KMS-11 (cell line): ENCODE data around the gene ZNF610.
A peak's percentile ranks its signal among the peaks of the same experiment; 100 is the strongest.
"Not testable (repeated sequence)": the region's sequence is repeated elsewhere in the genome, so short reads cannot be mapped to it uniquely, and the experiment has no call there.

Experiments used
- H2AFZ ChIP-seq: fragments of 200-600 bp; sonication (generic); 2 replicates; pipeline ENCODE4 v1.6.1; 2016; ENCODE audit warnings: antibody characterized with exemption, mixed run types, low read depth
- H3K27ac ChIP-seq: fragments of 200-600 bp; sonication (generic); 2 replicates; pipeline ENCODE4 v1.6.1; 2016; ENCODE audit warnings: mild to moderate bottlenecking, mixed run types
- H3K27me3 ChIP-seq: fragments of 200-600 bp; sonication (generic); 2 replicates; pipeline ENCODE4 v1.6.1; 2017; ENCODE audit warnings: mild to moderate bottlenecking, low read depth, mixed run types, moderate library complexity; ENCODE audit not compliant: insufficient read depth
- H3K36me3 ChIP-seq: fragments of 200-600 bp; sonication (generic); 2 replicates; pipeline ENCODE4 v1.6.1; 2017; ENCODE audit warnings: mild to moderate bottlenecking, mixed run types; ENCODE audit not compliant: insufficient read depth
- H3K4me1 ChIP-seq: fragments of 200-600 bp; sonication (generic); 2 replicates; pipeline ENCODE4 v1.6.1; 2016; ENCODE audit warnings: mild to moderate bottlenecking, low read depth, mixed run types; ENCODE audit not compliant: poor library complexity, severe bottlenecking
- H3K4me2 ChIP-seq: fragments of 200-600 bp; sonication (generic); 2 replicates; pipeline ENCODE4 v1.7.0; 2016; ENCODE audit warnings: mild to moderate bottlenecking, mixed run types
- H3K4me3 ChIP-seq: fragments of 200-600 bp; sonication (generic); IDR thresholded peaks from 2 replicates; pipeline ENCODE4 v1.6.1; 2017; ENCODE audit warnings: low read depth, low read length, mixed read lengths; ENCODE audit not compliant: insufficient read depth
- H3K79me2 ChIP-seq: fragments of 200-600 bp; sonication (generic); 2 replicates; pipeline ENCODE4 v1.6.1; 2016; ENCODE audit warnings: low read depth, mixed run types; ENCODE audit not compliant: insufficient read depth
- H3K9ac ChIP-seq: fragments of 200-600 bp; sonication (generic); 2 replicates; pipeline ENCODE4 v1.6.1; 2016; ENCODE audit warnings: mild to moderate bottlenecking, mixed run types
- H4K20me1 ChIP-seq: fragments of 200-600 bp; sonication (generic); 2 replicates; pipeline ENCODE4 v1.6.1; 2016; ENCODE audit warnings: mild to moderate bottlenecking, mixed run types; ENCODE audit not compliant: insufficient read depth
- CTCF ChIP-seq: fragments of 200-600 bp; sonication (generic); conservative IDR thresholded peaks from 2 replicates; pipeline ENCODE4 v1.6.1; 2017; ENCODE audit warnings: low read depth, mild to moderate bottlenecking, antibody characterized with exemption, low read length, moderate library complexity, mixed read lengths

The ZNF610 gene

GRCh38 chr19:52331757-52332156 lies 4.3 kb upstream of the ZNF610 start:
- no peak overlapping the region for H3K4me3 ChIP-seq
- no peak overlapping the region for H3K9ac ChIP-seq
- no peak overlapping the region for H2AFZ ChIP-seq
- no peaks in the 10 kb centered on the region for H3K36me3 ChIP-seq
- H3K27me3 ChIP-seq: no peaks in the 10 kb centered on the region
- H3K79me2 ChIP-seq: no peaks in the 10 kb centered on the region
- no peak for TF ChIP-seq CTCF
- H3K4me1 ChIP-seq: no peaks in the 10 kb centered on the region
- no peak overlapping the region for H3K4me2 ChIP-seq
- H4K20me1 ChIP-seq: no peaks in the 10 kb centered on the region
- no peak overlapping the region for H3K27ac ChIP-seq

DNA sequence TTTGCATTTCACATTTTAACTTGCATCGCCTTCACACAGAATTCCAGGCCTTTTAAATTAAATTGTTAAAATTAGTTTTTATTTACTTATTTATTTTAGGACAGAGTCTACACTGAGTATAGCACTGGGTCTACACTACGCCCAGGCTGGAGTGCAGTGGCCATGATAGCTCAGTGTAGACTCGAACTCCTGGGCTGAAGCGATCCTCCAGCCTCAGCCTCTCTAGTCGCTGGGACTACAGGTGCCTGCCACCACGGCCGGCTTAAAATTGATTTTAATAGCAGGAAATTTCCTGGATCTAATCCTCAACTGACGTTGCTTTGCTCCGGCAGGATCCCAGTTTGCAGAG lies 301 bp upstream of the ZNF610 start:
- Histone ChIP-seq H4K20me1 (no peaks in the 10 kb centered on the region), H3K4me3 (no peak overlapping the region), H3K27ac (no peak overlapping the region), H3K9ac (no peak overlapping the region), H3K79me2 (no peaks in the 10 kb centered on the region), H3K27me3 (no peaks in the 10 kb centered on the region), H3K4me1 (no peaks in the 10 kb centered on the region), H3K4me2 (no peak overlapping the region), H3K36me3 (no peaks in the 10 kb centered on the region), H2AFZ (no peak overlapping the region)
- no peak for TF ChIP-seq CTCF

DNA sequence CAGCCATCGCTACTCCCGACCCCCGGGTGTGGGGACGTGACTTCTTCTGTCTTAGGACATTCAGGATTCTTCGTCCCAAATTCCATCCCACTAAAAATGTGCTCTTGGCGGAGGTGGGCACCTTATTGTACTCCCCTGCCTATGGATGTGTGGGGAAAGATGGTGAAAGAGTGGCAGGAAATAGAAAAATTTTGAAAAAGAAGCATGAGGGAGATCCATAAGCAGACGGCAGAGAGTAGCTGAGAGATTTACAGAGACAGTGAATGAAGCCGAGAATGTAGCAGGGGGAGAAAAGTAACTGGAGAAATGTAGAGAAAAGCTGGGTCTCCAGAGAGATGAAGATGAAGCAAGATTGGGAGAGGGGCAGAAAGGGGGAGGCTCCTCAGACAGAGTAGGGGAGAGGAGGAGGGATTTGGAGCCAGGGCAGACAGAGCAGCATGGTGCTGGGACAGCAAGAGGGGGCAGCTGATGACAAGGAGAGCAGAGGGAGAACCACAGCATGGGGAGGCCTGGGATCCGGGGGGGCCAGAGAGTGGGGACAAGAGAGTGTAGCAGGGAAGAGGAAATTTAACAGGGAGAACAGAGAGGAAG lies 843 bp downstream of the ZNF610 start:
- H3K79me2 ChIP-seq: no peaks in the 10 kb centered on the region
- no peaks in the 10 kb centered on the region for H3K36me3 ChIP-seq
- H3K27me3 ChIP-seq: no peaks in the 10 kb centered on the region
- H3K4me3 ChIP-seq: no peak overlapping the region
- no peak for TF ChIP-seq CTCF
- no peak overlapping the region for H3K27ac ChIP-seq
- no peaks in the 10 kb centered on the region for H4K20me1 ChIP-seq
- H2AFZ ChIP-seq: no peak overlapping the region
- no peak overlapping the region for H3K4me2 ChIP-seq
- H3K9ac ChIP-seq: no peak overlapping the region
- H3K4me1 ChIP-seq: no peaks in the 10 kb centered on the region

DNA sequence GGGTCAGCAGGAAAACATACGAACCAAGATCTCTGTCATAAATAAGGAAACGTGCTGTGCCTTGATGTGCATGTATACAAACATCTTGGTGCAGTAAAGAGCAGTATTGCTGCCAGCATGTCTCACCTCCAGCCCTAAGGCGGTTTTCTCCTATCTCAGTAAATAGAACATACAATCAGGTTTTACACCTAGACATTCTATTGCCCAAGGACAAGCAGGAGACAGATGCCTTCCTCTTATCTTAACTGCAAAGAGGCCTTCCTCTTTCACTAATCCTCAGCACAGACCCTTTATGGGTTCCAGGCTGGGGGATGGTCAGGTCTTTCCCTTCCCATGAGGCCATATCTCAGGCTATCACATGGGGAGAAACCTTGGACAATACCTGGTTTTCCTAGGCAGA lies 3.0 kb downstream of the ZNF610 start:
- H3K27ac ChIP-seq, H3K27me3 ChIP-seq, H2AFZ ChIP-seq, H4K20me1 ChIP-seq, H3K4me1 ChIP-seq, H3K36me3 ChIP-seq, H3K79me2 ChIP-seq, H3K4me2 ChIP-seq, H3K4me3 ChIP-seq, H3K9ac ChIP-seq: not testable (repeated sequence)

DNA sequence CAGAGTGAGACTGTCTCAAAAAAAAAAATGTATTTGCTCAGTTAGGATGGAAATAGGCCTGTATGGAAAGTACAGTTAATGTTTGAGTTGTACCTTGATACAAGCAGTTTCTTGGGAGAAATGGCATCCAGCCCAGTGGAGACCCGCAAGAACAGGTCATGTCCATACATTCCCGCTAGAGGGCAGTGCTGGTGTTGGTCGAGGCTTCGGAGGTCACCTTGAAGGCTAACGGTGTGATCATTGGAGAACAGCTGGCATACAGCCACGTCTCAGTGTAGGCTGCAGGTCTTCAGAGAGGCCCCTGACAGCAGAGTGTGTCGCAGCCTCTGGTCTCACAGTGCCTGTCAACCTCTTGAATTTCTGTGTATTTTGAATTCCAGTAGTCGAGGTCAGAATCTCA lies 7.5 kb downstream of the ZNF610 start:
- H2AFZ ChIP-seq: no peak overlapping the region
- no peaks in the 10 kb centered on the region for H3K36me3 ChIP-seq
- H3K9ac ChIP-seq: no peak overlapping the region
- TF ChIP-seq CTCF: peak; percentile 48; the same call in 1 of the 2 replicates
- no peaks in the 10 kb centered on the region for H3K79me2 ChIP-seq
- no peak overlapping the region for H3K27ac ChIP-seq
- no peaks in the 10 kb centered on the region for H3K4me1 ChIP-seq
- H3K4me3 ChIP-seq: no peak overlapping the region
- no peaks in the 10 kb centered on the region for H4K20me1 ChIP-seq
- no peak overlapping the region for H3K4me2 ChIP-seq
- no peaks in the 10 kb centered on the region for H3K27me3 ChIP-seq
